ENCODE measurements around the gene LALBA. TPM values are rescaled to one million over a fixed set of nuclear protein-coding genes. Genes with fewer than 3 reads are reported as not detected.

Gene LALBA
- total RNA-seq, 1 experiment from 2014 or later: not detected

DNA sequence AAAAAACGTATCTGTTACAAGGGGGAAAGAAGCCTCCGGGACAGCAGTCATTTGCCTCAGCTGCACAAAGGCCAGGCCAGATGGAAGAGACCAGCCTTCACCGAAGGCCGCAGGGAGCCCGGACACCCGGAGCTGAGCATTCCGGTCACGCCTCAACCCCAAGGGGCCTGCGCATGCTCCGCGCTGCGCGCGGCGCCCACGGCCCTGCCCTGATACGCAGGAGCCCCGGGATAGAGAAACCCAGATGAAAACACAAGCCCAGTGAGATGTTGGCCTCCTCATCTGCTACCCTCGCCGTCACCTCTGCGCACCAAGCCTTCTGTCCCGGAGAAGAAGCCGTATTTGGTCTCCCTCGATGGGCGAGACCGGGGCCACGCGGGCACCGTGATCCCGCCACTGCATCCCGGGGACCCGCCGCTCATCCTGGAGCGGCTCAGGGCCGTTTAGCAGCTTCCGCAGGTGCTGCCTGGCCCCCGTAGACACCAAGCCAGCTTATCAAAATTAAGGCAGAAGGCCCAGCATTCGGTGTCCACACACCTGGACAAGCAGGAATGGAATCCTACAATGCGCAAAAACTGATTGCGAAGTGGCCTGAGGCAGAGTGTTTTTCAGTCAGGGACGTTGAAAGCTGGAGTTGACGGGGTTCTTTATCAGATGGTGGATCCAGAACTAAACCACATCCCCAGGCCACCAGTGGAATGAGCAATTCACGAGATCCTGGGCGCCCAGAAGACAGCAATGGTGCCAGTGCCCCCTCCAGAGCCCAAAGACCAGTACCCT lies 41.8 kb downstream of the LALBA start:
- H3K27me3 ChIP-seq (ENCODE audit: insufficient read depth, low read length): no peaks in the 10 kb centered on the region; the same call in 1 of the 2 replicates
- no peaks in the 10 kb centered on the region for H3K4me1 Mint-ChIP-seq
- DNase-seq: no peak

More for the DNA sequence above, 41.8 kb downstream of the LALBA start:
- H3K27ac ChIP-seq (ENCODE audit: insufficient read length, low read depth, low read length): no peak overlapping the region
- Mint-ChIP-seq H3K9me3 (peaks cover 0 to 80% of the 10 kb centered on the region in 2 experiments; a peak in 2 of 5 replicates), H3K4me3 (no peak overlapping the region), H3K27me3 (ENCODE audit: low read depth) (peaks cover 2% of the 10 kb centered on the region), H3K27ac (no peak overlapping the region), H3K36me3 (ENCODE audit: insufficient read depth in 1 of 3, low read depth in 3 of 3) (no peaks in the 10 kb centered on the region)
- H3K18ac ChIP-seq (ENCODE audit: insufficient read length, low read depth, low read length): no peak overlapping the region
- H3K23ac ChIP-seq (ENCODE audit: insufficient read length, low read depth, low read length): no peak overlapping the region
- H3K4me2 ChIP-seq (ENCODE audit: insufficient read depth, insufficient read length, low read length): no peak overlapping the region
- no peak overlapping the region for H3K9ac ChIP-seq (ENCODE audit: extremely low read depth, insufficient read length, low read length)
- H3K79me2 ChIP-seq (ENCODE audit: insufficient read depth, low read length): no peaks in the 10 kb centered on the region
- no peak overlapping the region for H4K8ac ChIP-seq (replicated peaks; ENCODE audit: insufficient read length, low read depth, low read length)
- no peak overlapping the region for H3K4ac ChIP-seq (ENCODE audit: low read depth, low read length)
- no peak overlapping the region for H2BK15ac ChIP-seq (ENCODE audit: low read depth, low read length)
- H4K91ac ChIP-seq (ENCODE audit: insufficient read length, low read depth, low read length): no peak overlapping the region
- no peak overlapping the region for H2BK20ac ChIP-seq (ENCODE audit: low read depth, low read length, poor library complexity, severe bottlenecking)
- no peak overlapping the region for H2BK5ac ChIP-seq (ENCODE audit: insufficient read length, low read length)
- WGBS (ENCODE audit: extremely low coverage, insufficient read length, low lambda C conversion rate): no CpG with 5 or more reads among the region's 44 CpGs
- no peak overlapping the region for H2AFZ ChIP-seq (ENCODE audit: low read length)
- H2BK12ac ChIP-seq (ENCODE audit: insufficient read length, low read depth, low read length): no peak overlapping the region
- H3K56ac ChIP-seq (ENCODE audit: insufficient read length, low read depth, low read length): no peak overlapping the region
- H3T11ph ChIP-seq (ENCODE audit: low read length): no peak overlapping the region
- no peaks in the 10 kb centered on the region for H3K9me3 ChIP-seq (ENCODE audit: control insufficient read depth, low read depth, low read length)
- no peak overlapping the region for H2AK5ac ChIP-seq (ENCODE audit: insufficient read length, low read length)
- TF ChIP-seq, protein P1, sequence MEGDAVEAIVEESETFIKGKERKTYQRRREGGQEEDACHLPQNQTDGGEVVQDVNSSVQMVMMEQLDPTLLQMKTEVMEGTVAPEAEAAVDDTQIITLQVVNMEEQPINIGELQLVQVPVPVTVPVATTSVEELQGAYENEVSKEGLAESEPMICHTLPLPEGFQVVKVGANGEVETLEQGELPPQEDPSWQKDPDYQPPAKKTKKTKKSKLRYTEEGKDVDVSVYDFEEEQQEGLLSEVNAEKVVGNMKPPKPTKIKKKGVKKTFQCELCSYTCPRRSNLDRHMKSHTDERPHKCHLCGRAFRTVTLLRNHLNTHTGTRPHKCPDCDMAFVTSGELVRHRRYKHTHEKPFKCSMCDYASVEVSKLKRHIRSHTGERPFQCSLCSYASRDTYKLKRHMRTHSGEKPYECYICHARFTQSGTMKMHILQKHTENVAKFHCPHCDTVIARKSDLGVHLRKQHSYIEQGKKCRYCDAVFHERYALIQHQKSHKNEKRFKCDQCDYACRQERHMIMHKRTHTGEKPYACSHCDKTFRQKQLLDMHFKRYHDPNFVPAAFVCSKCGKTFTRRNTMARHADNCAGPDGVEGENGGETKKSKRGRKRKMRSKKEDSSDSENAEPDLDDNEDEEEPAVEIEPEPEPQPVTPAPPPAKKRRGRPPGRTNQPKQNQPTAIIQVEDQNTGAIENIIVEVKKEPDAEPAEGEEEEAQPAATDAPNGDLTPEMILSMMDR (conservative IDR thresholded peaks at IDR 0.05): no peak
- no peaks in the 10 kb centered on the region for H4K20me1 ChIP-seq (ENCODE audit: control insufficient read depth, insufficient read depth, insufficient read length)
- no peaks in the 10 kb centered on the region for H3K4me1 ChIP-seq (ENCODE audit: insufficient read depth, low read length)
- H3K23me2 ChIP-seq (ENCODE audit: insufficient read length, low read depth, low read length, poor library complexity, severe bottlenecking): no peaks in the 10 kb centered on the region
- H4K5ac ChIP-seq (ENCODE audit: insufficient read length, low read depth, low read length): no peak overlapping the region
- H3K79me1 ChIP-seq (ENCODE audit: insufficient read depth, low read depth, low read length, poor library complexity, severe bottlenecking): no peaks in the 10 kb centered on the region
- H2BK120ac ChIP-seq (ENCODE audit: low read depth, low read length, poor library complexity, severe bottlenecking): no peak overlapping the region
- no peak overlapping the region for H3K14ac ChIP-seq (ENCODE audit: insufficient read depth, low read length)

Data from H9 (cell line).